ENCODE data around the gene ANXA6.

ANXA6 gene

GRCh38 chr5:151097061-151097460 lies 60.5 kb downstream of the ANXA6 start:
- DNase-seq, result no peak

- DNase-seq, result no peak
Measured at GRCh38 chr5:151096001-151096373, 61.6 kb downstream of the ANXA6 start.

- no peak for DNase-seq
Measured at GRCh38 chr5:151095341-151096000, 62.1 kb downstream of the ANXA6 start.

GRCh38 chr5:151094852-151095245 lies 62.7 kb downstream of the ANXA6 start:
- DNase-seq, result no peak

- DNase-seq, result no peak
Measured at GRCh38 chr5:151094030-151094851, 63.3 kb downstream of the ANXA6 start.

- no peak for DNase-seq
Measured at GRCh38 chr5:151093476-151093889, 64.1 kb downstream of the ANXA6 start.

GRCh38 chr5:151092762-151093161 lies 64.8 kb downstream of the ANXA6 start:
- DNase-seq, result no peak

- no peak for DNase-seq
Measured at GRCh38 chr5:151089726-151090125, 67.9 kb downstream of the ANXA6 start.

GRCh38 chr5:151088986-151089385 lies 68.6 kb downstream of the ANXA6 start:
- DNase-seq, result no peak

GRCh38 chr5:151087486-151087885 lies 70.1 kb downstream of the ANXA6 start:
- DNase-seq, result no peak

GRCh38 chr5:151086905-151087360 lies 70.6 kb downstream of the ANXA6 start:
- DNase-seq, result no peak

- no peak for DNase-seq
Measured at GRCh38 chr5:151086192-151086869, 71.2 kb downstream of the ANXA6 start.

GRCh38 chr5:151085517-151086041 lies 72.0 kb downstream of the ANXA6 start:
- DNase-seq, result no peak

GRCh38 chr5:151084363-151084762 lies 73.2 kb downstream of the ANXA6 start:
- DNase-seq, result no peak

- no peak for DNase-seq
Measured at GRCh38 chr5:151083081-151083676, 74.4 kb downstream of the ANXA6 start.

GRCh38 chr5:151082282-151082902 lies 75.2 kb downstream of the ANXA6 start:
- DNase-seq, result no peak

- no peak for DNase-seq
Measured at GRCh38 chr5:151081431-151082281, 75.9 kb downstream of the ANXA6 start.

GRCh38 chr5:151080613-151081430 lies 76.8 kb downstream of the ANXA6 start, which contains the start of gene TNIP1:
Gene TNIP1 (minus strand): TSS chr5:151081034. CDS start chr5:151065095, 15,939 bp downstream.
- DNase-seq, result peak; percentile 27

GRCh38 chr5:151079838-151080612 lies 77.6 kb downstream of the ANXA6 start:
- DNase-seq, result peak; percentile 35

Data from NCI-H1694 (cell line).